NCI-H1417 (cell line): ENCODE data around the gene A2M.

Experiments
- DNase-seq, 3 experiments: peaks; one replicate each; lab custom pipeline; 2025; lab: John Stamatoyannopoulos, UW

A2M gene

GRCh38 chr12:9098463-9099026 lies 17.2 kb downstream of the A2M start:
- no peak for DNase-seq

DNA sequence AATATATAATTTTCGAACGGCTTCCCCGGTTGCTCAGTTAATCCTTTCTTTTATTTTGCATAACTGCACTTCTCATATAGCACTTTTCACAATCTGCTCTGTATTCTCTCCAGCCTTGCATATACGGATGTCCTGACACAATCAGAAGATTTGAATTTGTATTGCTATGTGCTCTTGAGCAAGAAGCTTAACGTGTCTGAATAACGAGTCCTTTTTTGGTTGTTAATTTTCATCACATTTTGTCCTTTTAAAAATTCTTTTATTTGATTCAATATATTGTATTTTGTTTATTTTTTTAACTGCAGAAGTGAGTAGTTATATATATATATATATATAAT lies 17.6 kb downstream of the A2M start:
- no peak for DNase-seq

- DNase-seq = no peak
Measured at GRCh38 chr12:9096563-9097176, 19.0 kb downstream of the A2M start.

DNA sequence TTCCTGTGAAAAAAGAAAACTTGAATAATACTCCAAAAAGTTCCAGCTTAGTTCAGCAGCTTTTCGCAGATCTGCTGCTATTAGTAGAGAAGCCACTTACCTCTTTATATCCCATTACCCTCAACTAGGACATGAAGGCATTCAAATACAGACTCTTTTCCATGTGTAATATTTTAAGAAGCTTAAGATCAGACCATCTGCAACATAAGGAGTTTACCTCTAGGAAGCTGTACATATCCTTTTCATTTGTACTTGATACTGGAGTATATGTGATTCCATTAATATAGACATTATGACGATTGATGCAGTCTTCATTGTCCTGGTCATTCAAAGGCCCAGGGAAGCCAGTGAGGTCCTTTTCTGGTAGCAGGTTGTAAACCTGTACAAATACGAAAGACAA lies 20.4 kb downstream of the A2M start:
- DNase-seq = no peak

- no peak for DNase-seq
Measured at GRCh38 chr12:9094512-9095206, 21.1 kb downstream of the A2M start.

DNA sequence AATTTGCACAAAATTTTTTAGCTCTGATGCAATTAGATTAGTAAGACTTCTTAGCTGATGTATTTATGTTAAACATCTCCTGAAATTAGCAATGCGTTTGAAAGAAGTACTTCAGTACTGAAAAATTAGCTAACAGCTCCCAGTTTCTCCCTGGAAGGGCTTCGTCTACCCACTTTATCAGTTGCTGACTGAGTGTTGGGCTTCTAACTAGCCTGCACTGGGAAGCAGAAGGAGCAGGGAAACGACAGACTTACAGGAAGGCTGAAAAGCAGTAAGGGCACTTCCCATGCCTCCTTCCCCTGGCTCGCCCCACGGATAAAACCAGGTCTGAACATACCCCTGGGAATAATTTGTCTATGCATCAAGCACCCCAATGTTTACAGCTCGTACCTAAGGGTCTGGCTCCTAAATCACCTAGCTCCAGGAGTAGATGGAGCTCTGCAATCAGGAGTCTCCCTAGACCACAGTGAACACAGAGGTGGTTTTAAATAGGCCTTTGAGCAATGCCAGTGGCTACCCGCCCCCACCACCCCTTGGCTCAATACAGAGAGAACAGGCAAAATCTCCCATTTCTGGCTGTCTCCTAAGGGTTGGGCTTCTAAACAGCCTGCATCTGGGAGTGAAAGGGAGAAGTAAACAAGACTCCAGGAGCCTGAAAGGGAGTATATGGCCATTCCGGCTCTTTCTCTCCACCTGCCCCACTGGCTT lies 23.7 kb downstream of the A2M start:
- no peak for DNase-seq

DNA sequence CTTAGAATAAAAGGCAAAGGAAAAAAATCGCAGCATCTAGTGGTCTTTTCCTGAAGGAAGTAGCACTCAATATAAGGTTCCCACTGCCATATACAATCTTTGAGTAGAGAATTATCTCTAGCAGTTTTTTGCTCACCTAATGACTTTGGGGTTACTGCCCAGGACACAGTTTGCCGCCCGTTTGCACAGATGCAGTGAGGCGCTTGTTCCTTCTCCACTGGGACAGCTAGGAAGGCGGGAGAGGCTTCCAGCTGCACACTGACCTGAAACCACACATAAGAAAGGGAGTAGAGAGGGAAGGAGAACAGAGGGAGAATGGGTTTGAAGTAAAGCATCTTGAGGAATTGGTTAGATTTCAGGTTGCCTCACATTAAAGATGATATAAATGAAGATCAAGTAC lies 25.5 kb downstream of the A2M start:
- no peak for DNase-seq

GRCh38 chr12:9087087-9087835 lies 28.5 kb downstream of the A2M start:
- DNase-seq = no peak

DNA sequence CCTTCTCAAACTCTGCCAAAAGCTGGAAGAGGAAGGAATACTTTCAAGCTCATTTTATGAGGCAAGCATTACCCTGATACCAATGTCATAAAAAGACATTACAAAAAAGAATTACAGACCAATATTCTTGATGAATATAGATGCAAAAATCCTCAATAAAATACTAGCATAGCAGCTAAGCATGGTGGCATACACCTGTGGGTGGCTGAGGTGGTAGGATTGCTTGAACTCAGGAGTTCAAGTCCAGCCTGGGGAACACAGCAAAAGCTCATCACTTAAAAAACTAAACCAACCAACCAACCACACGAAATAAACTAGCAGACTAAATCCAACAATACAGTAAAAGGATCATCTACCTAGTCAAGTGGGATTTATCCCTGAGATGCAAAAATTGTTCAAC lies 29.6 kb downstream of the A2M start:
- DNase-seq = no peak

DNA sequence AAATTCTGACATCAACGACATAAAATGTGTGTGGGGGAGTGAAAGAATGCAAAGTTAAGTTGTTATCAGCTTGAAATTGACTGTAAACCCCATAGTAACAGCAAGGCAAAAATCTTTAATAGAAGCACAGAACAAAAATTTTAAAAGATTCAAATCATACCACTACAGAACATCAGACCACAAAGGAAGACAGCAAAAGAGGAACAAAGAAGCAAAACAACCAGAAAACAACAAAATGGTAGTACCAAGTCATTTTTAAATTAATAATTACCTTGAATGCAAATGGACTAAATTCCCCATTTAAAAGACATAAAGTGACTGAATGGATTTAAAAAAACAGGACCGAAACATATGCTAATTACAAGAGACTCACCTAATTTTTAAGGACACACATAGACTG lies 31.3 kb downstream of the A2M start:
- no peak for DNase-seq

DNA sequence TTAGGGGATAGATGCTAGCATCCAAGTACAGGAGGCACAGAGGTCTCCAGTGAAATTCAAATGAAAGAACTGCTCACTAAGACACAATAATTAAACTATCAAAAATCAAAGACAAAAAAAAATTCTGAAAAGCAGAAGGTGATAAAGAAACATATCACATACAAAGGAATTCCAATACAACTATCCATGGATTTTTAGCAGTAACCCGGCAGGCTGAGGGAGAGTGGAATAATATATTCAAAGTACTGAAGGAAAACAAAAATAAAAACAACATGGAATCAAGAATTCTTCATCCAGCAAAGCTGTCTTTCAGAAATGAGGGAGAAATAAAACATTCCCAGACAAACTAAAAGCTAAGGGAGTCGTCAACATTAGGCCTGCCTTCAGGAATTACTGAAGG lies 31.9 kb downstream of the A2M start:
- no peak for DNase-seq

DNA sequence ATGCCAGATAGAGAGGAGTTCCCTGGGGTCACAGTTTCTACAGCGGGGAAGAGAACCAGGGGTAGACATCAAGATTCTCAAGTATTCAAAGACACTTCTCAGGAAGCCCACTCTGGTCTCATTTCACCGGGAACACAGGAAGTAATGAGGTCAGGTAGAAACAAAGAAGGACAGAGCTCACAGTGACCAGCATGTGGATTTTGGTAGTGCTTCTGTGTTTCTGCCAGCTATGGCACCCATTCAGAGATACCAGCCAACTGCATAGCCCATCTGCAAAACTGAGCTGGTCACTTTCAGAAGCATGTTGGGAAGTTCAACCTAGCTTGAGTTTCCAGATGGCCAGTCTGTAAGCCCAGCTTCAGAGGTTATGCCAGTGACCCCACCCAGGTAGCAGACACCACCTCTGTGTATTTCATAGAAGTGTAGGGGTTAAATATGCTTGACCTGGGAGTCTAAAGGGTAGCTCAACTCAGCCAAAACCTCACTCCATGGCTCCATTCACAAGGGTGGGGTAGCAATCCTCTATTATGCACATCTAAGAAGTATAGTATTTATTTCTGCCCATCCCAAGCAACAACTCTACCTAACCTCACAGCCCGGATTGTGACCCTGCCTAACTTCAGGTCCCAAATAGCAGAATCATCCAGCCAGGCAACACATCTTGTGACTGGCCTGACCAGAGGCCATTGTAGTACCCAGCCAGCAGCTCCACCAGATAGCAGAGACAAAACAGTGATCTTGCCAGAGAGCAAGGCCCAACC lies 33.9 kb downstream of the A2M start:
- no peak for DNase-seq

GRCh38 chr12:9079883-9080675 lies 35.6 kb downstream of the A2M start:
- no peak for DNase-seq

- DNase-seq = no peak
Measured at GRCh38 chr12:9079082-9079481, 36.6 kb downstream of the A2M start.

- no peak for DNase-seq
Measured at GRCh38 chr12:9077152-9078031, 38.3 kb downstream of the A2M start.

DNA sequence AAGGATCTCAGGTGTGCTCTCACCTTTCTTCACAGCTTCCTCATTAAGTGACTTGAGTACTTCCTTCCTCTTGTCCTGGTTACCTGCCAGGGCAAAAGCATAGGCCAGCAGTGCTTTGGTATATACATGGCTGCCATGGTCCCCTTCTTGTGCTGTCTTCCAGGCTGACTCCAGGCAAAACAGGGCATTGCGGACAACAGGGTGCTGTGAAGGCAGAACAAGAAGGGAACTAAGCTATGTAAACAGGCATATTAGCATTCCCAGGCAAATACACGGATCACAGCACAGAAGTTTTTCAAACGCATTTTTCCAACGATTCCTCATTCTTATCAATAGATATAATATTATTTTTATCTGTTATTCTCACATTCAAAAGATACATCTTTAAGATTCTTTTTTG lies 39.0 kb downstream of the A2M start:
- DNase-seq = no peak

- no peak for DNase-seq
Measured at GRCh38 chr12:9075138-9075535, 40.6 kb downstream of the A2M start.

DNA sequence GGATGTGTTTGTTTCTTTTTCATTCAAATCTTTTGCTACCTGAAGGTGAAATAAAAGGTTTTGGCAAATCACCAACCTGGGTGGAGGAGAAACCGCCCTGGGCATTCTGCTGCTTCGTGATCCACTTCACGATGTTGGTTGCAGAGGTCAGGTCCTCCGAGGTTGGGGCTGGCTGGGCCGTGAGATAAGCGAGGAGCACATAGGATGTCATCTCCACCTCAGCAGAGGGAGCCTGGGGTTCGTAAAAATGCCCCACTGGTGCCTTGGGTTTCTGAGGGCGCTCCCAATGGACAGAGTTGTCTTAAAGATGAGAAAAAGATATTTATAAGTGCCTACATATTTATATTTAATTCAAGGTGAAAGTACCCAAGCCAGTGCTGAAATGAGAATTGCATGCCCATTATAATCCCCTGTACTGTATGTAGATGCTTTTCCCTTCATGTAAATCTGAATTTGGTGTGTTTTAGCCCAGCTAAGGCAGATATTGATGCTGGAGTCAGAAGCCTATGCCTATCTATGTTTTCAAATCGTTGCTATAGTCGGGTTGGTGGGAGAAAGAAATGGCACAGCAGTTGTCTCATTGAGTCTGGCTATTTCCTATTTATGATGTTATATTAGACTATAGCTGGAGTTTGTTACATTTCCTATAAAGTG lies 41.1 kb downstream of the A2M start:
- DNase-seq = no peak

DNA sequence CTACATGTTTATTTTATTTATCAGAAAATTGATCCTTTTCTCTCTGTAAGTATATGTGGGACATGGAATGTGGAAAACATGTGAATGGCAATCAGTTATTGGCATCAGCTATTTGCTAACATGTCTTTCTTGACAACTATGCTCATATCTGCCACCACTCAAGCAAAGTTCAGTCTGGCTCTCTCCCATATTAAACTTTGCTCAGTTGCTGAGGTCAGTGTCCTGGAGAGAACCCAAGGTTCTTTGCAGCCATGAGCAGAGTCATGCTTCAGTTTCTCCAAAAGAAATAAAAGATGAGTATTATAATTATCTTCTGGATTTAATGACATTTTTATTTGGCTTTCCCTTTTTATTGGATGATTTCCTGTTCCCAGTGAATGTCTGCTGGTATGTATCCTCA lies 42.6 kb downstream of the A2M start:
- DNase-seq = no peak
